Stimulated activated CD4-positive, alpha-beta T cell treated with anti-CD3 and anti-CD28 coated beads, Interleukin-1b, Interleukin-23, amount 100 ng/mL, for 1 hour (primary cell): ENCODE data around the gene ETFA.

ENCODE experiments used
- DNase-seq, 2 donors: peaks; one replicate each; pipeline ENCODE4 v3.0.0-alpha.2; 2020; ENCODE audit warnings: low read depth in 2 of 2

The ETFA gene

GRCh38 chr15:76311100-76311953 is at the start of gene ETFA:
TSS of gene ETFA (minus strand) at chr15:76311469. CDS start at chr15:76311388, 81 bp downstream.
- DNase-seq = peak; percentile 69 to 74

GRCh38 chr15:76360416-76360815 is 49.1 kb upstream of the ETFA start:
- DNase-seq = no peak

GRCh38 chr15:76359152-76359551 is 47.9 kb upstream of the ETFA start:
- no peak for DNase-seq

- DNase-seq = no peak
Observed at GRCh38 chr15:76358453-76358852, 47.2 kb upstream of the ETFA start.

- no peak for DNase-seq
Observed at GRCh38 chr15:76354823-76355440, 43.7 kb upstream of the ETFA start.

- no peak for DNase-seq
Observed at GRCh38 chr15:76353903-76354302, 42.6 kb upstream of the ETFA start.

GRCh38 chr15:76353023-76353577 is 41.8 kb upstream of the ETFA start:
- DNase-seq = no peak

- no peak for DNase-seq
Observed at GRCh38 chr15:76349301-76350070, 38.2 kb upstream of the ETFA start.

- no peak for DNase-seq
Observed at GRCh38 chr15:76347482-76348055, 36.3 kb upstream of the ETFA start.

- no peak for DNase-seq
Observed at GRCh38 chr15:76346669-76347481, 35.6 kb upstream of the ETFA start.

GRCh38 chr15:76345880-76346668 is 34.8 kb upstream of the ETFA start:
- DNase-seq = no peak

- DNase-seq = no peak
Observed at GRCh38 chr15:76345583-76345879, 34.3 kb upstream of the ETFA start.

- DNase-seq = no peak
Observed at GRCh38 chr15:76344893-76345582, 33.8 kb upstream of the ETFA start.

GRCh38 chr15:76343313-76343996 is 32.2 kb upstream of the ETFA start:
- DNase-seq = no peak

GRCh38 chr15:76342382-76343201 is 31.3 kb upstream of the ETFA start:
- no peak for DNase-seq

GRCh38 chr15:76342058-76342381 is 30.8 kb upstream of the ETFA start:
- no peak for DNase-seq

GRCh38 chr15:76341366-76342057 is 30.2 kb upstream of the ETFA start:
- no peak for DNase-seq
